ENCODE data around the gene CDS1. TPM values are rescaled to one million over a fixed set of nuclear protein-coding genes. Genes with fewer than 3 reads are reported as not detected.
"Not testable (repeated sequence)": the region's sequence is repeated elsewhere in the genome, so short reads cannot be mapped to it uniquely, and the experiment has no call there.

The CDS1 gene
- polyA plus RNA-seq, 4 donors, result 24.3 to 28.9 (median 26.7) TPM

GRCh38 chr4:84606645-84607044 is 23.7 kb downstream of the CDS1 start:
- DNase-seq (ENCODE audit: low read depth in 4 of 4, low spot score in 2 of 4), result no peak

GRCh38 chr4:84611531-84611930 is 28.6 kb downstream of the CDS1 start:
- no peak for DNase-seq (ENCODE audit: low read depth in 4 of 4, low spot score in 2 of 4)

- DNase-seq (ENCODE audit: low read depth in 4 of 4, low spot score in 2 of 4), result no peak
Observed at GRCh38 chr4:84614891-84615290, 32.0 kb downstream of the CDS1 start.

GRCh38 chr4:84615355-84615754 is 32.4 kb downstream of the CDS1 start:
- no peak for DNase-seq (ENCODE audit: low read depth in 4 of 4, low spot score in 2 of 4)

- DNase-seq (ENCODE audit: low read depth in 4 of 4, low spot score in 2 of 4), result no peak
Observed at GRCh38 chr4:84622959-84623358, 40.0 kb downstream of the CDS1 start.

- DNase-seq (ENCODE audit: low read depth in 4 of 4, low spot score in 2 of 4), result no peak
Observed at GRCh38 chr4:84623661-84624060, 40.7 kb downstream of the CDS1 start.

- DNase-seq (ENCODE audit: low read depth in 4 of 4, low spot score in 2 of 4), result no peak
Observed at GRCh38 chr4:84626673-84627072, 43.7 kb downstream of the CDS1 start.

- DNase-seq (ENCODE audit: low read depth in 4 of 4, low spot score in 2 of 4), result no peak
Observed at GRCh38 chr4:84631573-84631972, 48.6 kb downstream of the CDS1 start.

- DNase-seq (ENCODE audit: low read depth in 4 of 4, low spot score in 2 of 4), result no peak
Observed at GRCh38 chr4:84632092-84632491, 49.2 kb downstream of the CDS1 start.

- DNase-seq (ENCODE audit: low read depth in 4 of 4, low spot score in 2 of 4), result no peak
Observed at GRCh38 chr4:84634961-84635360, 52.0 kb downstream of the CDS1 start.

- DNase-seq (ENCODE audit: low read depth in 4 of 4, low spot score in 2 of 4), result no peak
Observed at GRCh38 chr4:84638092-84638491, 55.2 kb downstream of the CDS1 start.

- DNase-seq (ENCODE audit: low read depth in 4 of 4, low spot score in 2 of 4), result no peak
Observed at GRCh38 chr4:84639145-84639544, 56.2 kb downstream of the CDS1 start.

- no peak for DNase-seq (ENCODE audit: low read depth in 4 of 4, low spot score in 2 of 4)
Observed at GRCh38 chr4:84644087-84644486, 61.2 kb downstream of the CDS1 start.

GRCh38 chr4:84647312-84647884 is 64.5 kb downstream of the CDS1 start:
- DNase-seq (ENCODE audit: low read depth in 4 of 4, low spot score in 2 of 4), result no peak

- no peak for DNase-seq (ENCODE audit: low read depth in 4 of 4, low spot score in 2 of 4)
Observed at GRCh38 chr4:84648178-84648577, 65.3 kb downstream of the CDS1 start.

GRCh38 chr4:84648863-84649647 is 66.1 kb downstream of the CDS1 start:
- DNase-seq (ENCODE audit: low read depth in 4 of 4, low spot score in 2 of 4), result no peak

- DNase-seq (ENCODE audit: low read depth in 4 of 4, low spot score in 2 of 4), result no peak
Observed at GRCh38 chr4:84651499-84651898, 68.6 kb downstream of the CDS1 start.

- no peak for DNase-seq (ENCODE audit: low read depth in 4 of 4, low spot score in 2 of 4)
Observed at GRCh38 chr4:84652478-84652877, 69.6 kb downstream of the CDS1 start.

GRCh38 chr4:84660606-84661005 is 77.7 kb downstream of the CDS1 start:
- DNase-seq (ENCODE audit: low read depth in 4 of 4, low spot score in 2 of 4), result no peak

- no peak for DNase-seq (ENCODE audit: low read depth in 4 of 4, low spot score in 2 of 4)
Observed at GRCh38 chr4:84661191-84661939, 78.4 kb downstream of the CDS1 start.

GRCh38 chr4:84664767-84665166 is 81.8 kb downstream of the CDS1 start:
- DNase-seq (ENCODE audit: low read depth in 4 of 4, low spot score in 2 of 4), result not testable (repeated sequence)

- no peak for DNase-seq (ENCODE audit: low read depth in 4 of 4, low spot score in 2 of 4)
Observed at GRCh38 chr4:84666439-84666838, 83.5 kb downstream of the CDS1 start.
